ENCODE results near the gene TMEM244. TPM values are rescaled to one million over a fixed set of nuclear protein-coding genes. Genes with fewer than 3 reads are reported as not detected.

Gene TMEM244
- total and polyA plus RNA-seq, 7 donors, result not detected

DNA sequence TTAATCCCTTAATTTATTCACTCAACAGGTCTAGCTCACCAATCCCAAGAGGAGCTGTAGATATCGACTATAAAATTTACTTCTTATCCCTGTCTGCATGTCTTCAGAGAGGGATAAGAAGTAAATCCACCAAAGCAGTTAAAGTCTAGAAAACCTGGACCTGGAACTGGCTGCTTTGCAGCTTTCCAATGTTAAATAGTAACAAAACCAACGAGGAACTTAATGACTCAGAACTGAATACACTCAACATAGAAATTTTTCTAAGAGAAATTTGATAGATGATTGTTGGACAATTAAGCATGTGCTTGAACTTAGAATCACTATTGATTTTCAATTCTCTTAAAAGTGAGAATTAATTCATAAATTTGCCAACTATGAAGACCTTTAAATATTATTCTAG lies 11.5 kb upstream of the TMEM244 start:
- no peaks in the 10 kb centered on the region for H3K4me1 ChIP-seq
- TF ChIP-seq POLR2AphosphoS5 (IDR thresholded peaks at IDR 0.05) (no peak), EP300 (IDR thresholded peaks at IDR 0.05) (no peak), POLR2A (IDR thresholded peaks at IDR 0.05) (no peak)
- TF ChIP-seq, protein P1, sequence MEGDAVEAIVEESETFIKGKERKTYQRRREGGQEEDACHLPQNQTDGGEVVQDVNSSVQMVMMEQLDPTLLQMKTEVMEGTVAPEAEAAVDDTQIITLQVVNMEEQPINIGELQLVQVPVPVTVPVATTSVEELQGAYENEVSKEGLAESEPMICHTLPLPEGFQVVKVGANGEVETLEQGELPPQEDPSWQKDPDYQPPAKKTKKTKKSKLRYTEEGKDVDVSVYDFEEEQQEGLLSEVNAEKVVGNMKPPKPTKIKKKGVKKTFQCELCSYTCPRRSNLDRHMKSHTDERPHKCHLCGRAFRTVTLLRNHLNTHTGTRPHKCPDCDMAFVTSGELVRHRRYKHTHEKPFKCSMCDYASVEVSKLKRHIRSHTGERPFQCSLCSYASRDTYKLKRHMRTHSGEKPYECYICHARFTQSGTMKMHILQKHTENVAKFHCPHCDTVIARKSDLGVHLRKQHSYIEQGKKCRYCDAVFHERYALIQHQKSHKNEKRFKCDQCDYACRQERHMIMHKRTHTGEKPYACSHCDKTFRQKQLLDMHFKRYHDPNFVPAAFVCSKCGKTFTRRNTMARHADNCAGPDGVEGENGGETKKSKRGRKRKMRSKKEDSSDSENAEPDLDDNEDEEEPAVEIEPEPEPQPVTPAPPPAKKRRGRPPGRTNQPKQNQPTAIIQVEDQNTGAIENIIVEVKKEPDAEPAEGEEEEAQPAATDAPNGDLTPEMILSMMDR (IDR thresholded peaks at IDR 0.05), result no peak
- 41 to 59% methylated on average over 2 of the region's 2 CpGs for WGBS, 2 donors

DNA sequence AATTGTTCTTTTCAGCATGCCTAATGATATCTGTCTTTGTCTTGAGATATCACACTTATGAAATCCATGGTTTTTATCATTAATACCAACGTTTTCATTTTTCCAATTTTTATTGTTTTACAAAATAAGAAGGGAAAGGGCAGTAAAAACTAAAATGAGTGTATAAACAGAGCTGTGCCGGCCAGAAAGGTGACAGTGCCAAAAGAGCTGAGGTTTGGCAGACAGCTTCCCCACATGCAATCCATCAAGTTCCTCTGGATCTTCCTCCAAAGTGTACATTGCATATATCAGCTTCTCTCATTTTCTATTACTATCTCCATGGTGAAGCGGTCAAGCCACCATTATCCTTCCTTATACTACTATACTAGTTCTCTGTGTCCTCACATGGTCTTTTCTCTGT lies 10.1 kb upstream of the TMEM244 start:
- Histone ChIP-seq H3K4me3 (no peak overlapping the region), H3K27ac (no peak overlapping the region), H3K4me1 (no peaks in the 10 kb centered on the region), H3K27me3 (no peaks in the 10 kb centered on the region), H3K9me3 (no peaks in the 10 kb centered on the region), H3K36me3 (no peaks in the 10 kb centered on the region)
- no peak for TF ChIP-seq POLR2A (IDR thresholded peaks at IDR 0.05)
- TF ChIP-seq POLR2AphosphoS5 (IDR thresholded peaks at IDR 0.05), result no peak
- TF ChIP-seq, protein P1 (IDR thresholded peaks at IDR 0.05), result no peak
- no peak for TF ChIP-seq EP300 (IDR thresholded peaks at IDR 0.05)
- WGBS, 2 donors, result 48 to 59% methylated on average over 3 of the region's 3 CpGs
- DNase-seq, result no peak
- intact Hi-C loops (cut with DNase I), result no loop called here

More for the DNA sequence above, 11.5 kb upstream of the TMEM244 start:
- H3K27me3 ChIP-seq, result no peaks in the 10 kb centered on the region
- no peak overlapping the region for H3K27ac ChIP-seq
- intact Hi-C loops (cut with DNase I), result no loop called here
- H3K9me3 ChIP-seq, result no peaks in the 10 kb centered on the region
- DNase-seq, result no peak
- H3K4me3 ChIP-seq, result no peak overlapping the region
- H3K36me3 ChIP-seq, result no peaks in the 10 kb centered on the region

DNA sequence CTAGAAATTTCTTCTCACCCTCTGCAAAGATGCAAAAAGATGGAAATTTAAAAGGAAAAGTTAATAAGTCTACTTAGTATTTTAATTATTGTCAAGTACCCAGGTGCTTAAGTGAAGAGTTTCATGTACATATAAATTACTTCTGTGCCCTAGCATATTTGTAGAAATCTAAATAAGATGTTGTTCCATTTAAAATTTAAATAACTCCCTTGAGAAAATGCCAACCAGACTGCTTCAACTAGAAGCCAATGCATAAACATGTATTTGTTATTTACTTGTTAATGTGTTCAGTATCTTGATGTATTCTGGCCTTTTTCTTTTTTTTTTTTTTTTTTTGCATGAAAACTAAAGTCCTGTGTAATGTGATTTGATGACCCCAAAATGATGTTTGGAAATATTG lies 6.3 kb upstream of the TMEM244 start:
- Histone ChIP-seq H3K27ac (no peak overlapping the region), H3K36me3 (no peaks in the 10 kb centered on the region), H3K4me3 (no peak overlapping the region), H3K27me3 (no peaks in the 10 kb centered on the region), H3K9me3 (no peaks in the 10 kb centered on the region), H3K4me1 (no peaks in the 10 kb centered on the region)
- no peak for TF ChIP-seq POLR2AphosphoS5 (IDR thresholded peaks at IDR 0.05)
- TF ChIP-seq POLR2A (IDR thresholded peaks at IDR 0.05), result no peak
- no peak for TF ChIP-seq EP300 (IDR thresholded peaks at IDR 0.05)
- TF ChIP-seq, protein P1 (IDR thresholded peaks at IDR 0.05), result no peak
- no peak for DNase-seq
- intact Hi-C loops (cut with DNase I), result no loop called here

DNA sequence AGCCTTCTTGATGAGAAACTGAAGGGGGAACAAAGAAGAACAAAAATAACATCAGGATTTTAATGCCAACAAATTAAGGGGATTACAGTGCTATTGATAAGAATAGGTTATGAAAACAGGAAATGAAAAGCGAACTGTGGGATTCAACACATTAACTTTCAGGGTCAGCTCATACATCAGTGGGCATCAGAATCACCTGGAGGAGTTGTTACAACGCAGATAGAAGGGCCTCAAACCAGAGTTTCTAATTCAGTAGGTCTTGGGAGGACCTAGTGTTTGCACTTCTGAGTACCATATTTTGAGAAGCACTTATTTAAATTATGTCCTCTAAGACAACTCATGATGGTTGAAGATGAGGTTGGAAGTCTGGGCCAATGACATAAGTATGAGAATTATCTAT lies 5.6 kb upstream of the TMEM244 start:
- 84 to 88% methylated on average over 2 of the region's 2 CpGs for WGBS, 2 donors
- Histone ChIP-seq H3K4me1 (no peaks in the 10 kb centered on the region), H3K4me3 (no peak overlapping the region), H3K9me3 (no peaks in the 10 kb centered on the region), H3K27ac (no peak overlapping the region), H3K27me3 (no peaks in the 10 kb centered on the region), H3K36me3 (no peaks in the 10 kb centered on the region)
- TF ChIP-seq, protein P1 (IDR thresholded peaks at IDR 0.05), result no peak
- TF ChIP-seq POLR2AphosphoS5 (IDR thresholded peaks at IDR 0.05) (no peak), EP300 (IDR thresholded peaks at IDR 0.05) (no peak), POLR2A (IDR thresholded peaks at IDR 0.05) (no peak)
- DNase-seq, result no peak
- intact Hi-C loops (cut with DNase I), result no loop called here

DNA sequence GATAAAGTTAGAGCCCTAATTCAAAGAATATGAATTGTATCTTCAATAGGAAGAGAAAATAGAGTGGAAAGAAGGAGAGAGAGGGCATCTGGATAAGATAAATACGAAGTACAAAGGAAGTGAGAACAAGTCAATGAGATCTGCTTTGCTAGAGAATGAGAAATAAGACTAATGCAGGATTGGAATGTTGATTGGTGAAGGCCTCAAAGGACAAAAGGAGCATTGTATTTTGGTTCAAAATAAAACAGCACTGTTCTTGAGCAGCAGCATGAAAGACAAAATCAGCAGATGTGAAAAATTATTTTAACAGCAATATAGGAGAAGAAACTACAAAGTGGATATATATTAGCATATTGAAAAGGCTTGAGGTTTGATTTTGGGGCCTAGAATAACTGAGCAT lies 5.1 kb upstream of the TMEM244 start:
- TF ChIP-seq POLR2AphosphoS5 (IDR thresholded peaks at IDR 0.05), result no peak
- TF ChIP-seq, protein P1 (IDR thresholded peaks at IDR 0.05), result no peak
- TF ChIP-seq POLR2A (IDR thresholded peaks at IDR 0.05), result no peak
- no peak for TF ChIP-seq EP300 (IDR thresholded peaks at IDR 0.05)
- no peaks in the 10 kb centered on the region for H3K27me3 ChIP-seq
- H3K4me3 ChIP-seq, result no peak overlapping the region
- no peaks in the 10 kb centered on the region for H3K36me3 ChIP-seq
- no peak overlapping the region for H3K27ac ChIP-seq
- H3K9me3 ChIP-seq, result no peaks in the 10 kb centered on the region
- H3K4me1 ChIP-seq, result peaks cover 0 to 2% (median 0%) of the 10 kb centered on the region in 4 donors
- DNase-seq, result no peak
- 66 to 81% methylated on average over 1 of the region's 1 CpG for WGBS, 2 donors
- intact Hi-C loops (cut with DNase I), result no loop called here
